BJ (cell line): Measurements from ENCODE around the gene GOLT1A. TPM values are rescaled to one million over a fixed set of nuclear protein-coding genes. Genes with fewer than 3 reads are reported as not detected.

ENCODE experiments used
- CTCF ChIA-PET: fragments of 350-600 bp; formaldehyde crosslinking; extraction: SDS; loops from one replicate; lab custom pipeline; 2021; ENCODE audit warnings: antibody characterized with exemption, inconsistent platforms; lab: Yijun Ruan, JAX
- POLR2A ChIA-PET: fragments of 300-600 bp; sonication (Branson Sonifier 250); formaldehyde crosslinking; extraction: SDS; loops from one replicate; lab custom pipeline; 2021; ENCODE audit warnings: antibody characterized with exemption; lab: Charles Lee
- DNase-seq: peaks from one replicate; pipeline ENCODE4 v3.0.0-alpha.2; 2011; ENCODE audit warnings: low read depth
- H3K27me3 ChIP-seq: 2 replicates; pipeline ENCODE4 v1.6.0; 2011; ENCODE audit warnings: low read length; ENCODE audit not compliant: control insufficient read depth, insufficient read depth
- H3K36me3 ChIP-seq: 2 replicates; pipeline ENCODE4 v1.5.1; 2011; ENCODE audit warnings: low read length; ENCODE audit not compliant: control insufficient read depth, insufficient read depth
- H3K4me3 ChIP-seq: 2 replicates; pipeline ENCODE4 v1.5.1; 2011; ENCODE audit warnings: low read depth, mild to moderate bottlenecking, control low read depth, low read length
- polyA minus RNA-seq: library from RNA; depleted of rRNA, polyadenylated mRNA; stranded (reverse); fragments of >200 nt; gene quantifications from 2 replicates; pipeline ENCODE4 v1.2.3, GENCODE V29; 2011; rRNA and poly(A)+ RNA removed
- polyA plus RNA-seq: library from polyadenylated mRNA; depleted of rRNA; stranded (reverse); fragments of >200 nt; gene quantifications from 2 replicates; pipeline ENCODE4 v1.2.3, GENCODE V29; 2011; rRNA removed
- TF ChIP-seq, protein P1 (sequence below): IDR thresholded peaks from 2 replicates; pipeline ENCODE4 v1.5.1; 2011; ENCODE audit warnings: low read depth, mild to moderate bottlenecking, control low read depth, inconsistent platforms, low read length, moderate library complexity; ENCODE audit not compliant: insufficient read depth

Gene GOLT1A, protein sequence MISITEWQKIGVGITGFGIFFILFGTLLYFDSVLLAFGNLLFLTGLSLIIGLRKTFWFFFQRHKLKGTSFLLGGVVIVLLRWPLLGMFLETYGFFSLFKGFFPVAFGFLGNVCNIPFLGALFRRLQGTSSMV
- 0.21 TPM in 2 replicates for polyA plus RNA-seq
- polyA minus RNA-seq, result not detected in 2 replicates

DNA sequence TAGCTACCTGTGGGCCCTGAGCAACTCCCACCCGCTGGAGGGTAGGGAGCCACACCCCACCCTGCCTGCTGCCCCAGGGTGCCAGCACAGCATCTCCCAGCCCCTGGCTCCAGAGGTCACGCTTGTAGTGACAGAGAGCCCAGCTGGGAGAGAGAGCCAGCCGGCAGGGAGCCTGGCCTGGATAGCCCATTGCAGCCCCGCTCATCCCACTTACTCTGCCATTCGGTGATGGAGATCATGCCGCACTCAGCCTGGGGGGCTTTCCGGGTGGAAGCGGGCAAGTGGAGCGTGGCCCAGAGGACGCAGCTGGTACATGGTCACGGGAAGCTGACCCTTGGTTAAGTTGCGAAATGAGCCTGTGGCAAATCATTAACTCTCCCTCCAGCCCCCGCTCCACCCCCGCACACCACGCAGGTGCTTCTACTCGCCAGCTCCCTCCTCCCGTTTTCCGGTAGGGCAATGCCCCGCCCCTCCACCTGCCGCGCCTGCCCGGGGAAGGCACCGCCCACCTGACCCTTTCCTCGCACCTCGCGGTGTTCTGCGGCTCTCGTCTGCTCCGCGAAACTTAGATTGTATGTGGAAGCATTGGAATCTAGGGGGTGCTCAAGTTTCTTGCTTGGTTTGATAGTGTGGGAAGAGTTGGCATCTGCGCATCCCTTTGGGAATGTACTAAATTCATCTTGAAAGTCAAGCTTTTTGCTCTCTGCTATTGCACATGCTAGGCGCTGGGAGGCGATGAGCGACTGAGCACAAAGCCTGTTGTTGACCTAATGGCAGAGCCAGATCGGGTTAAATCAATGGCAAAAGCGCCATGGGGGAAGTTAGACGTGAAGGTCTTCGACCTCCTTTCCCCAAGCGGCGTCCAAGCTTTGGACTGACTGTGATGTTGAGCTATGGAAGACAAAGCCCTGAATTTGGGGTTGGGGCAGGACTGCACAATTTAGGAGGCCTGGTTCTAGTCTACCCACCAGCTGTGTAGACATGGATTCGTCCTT lies at the start of gene GOLT1A:
Gene GOLT1A (minus strand): TSS at position 321 of the 995 bp plus-strand sequence. CDS start 82 bp downstream, at position 239.
- H3K27me3 ChIP-seq, result no peaks in the 10 kb centered on the region
- DNase-seq, result peak; percentile 32
- no peak within 1 kb of the TSS for H3K4me3 ChIP-seq
- ChIA-PET CTCF (interaction anchor here (0.6 to 6.2 kb wide), 43 partner anchors 8 to 354 kb away, joined by 3 to 164 read pairs (median 4); partner anchors contain the start of gene PLEKHA6), POLR2A (interaction anchor here (0.6 kb wide), 1 partner anchor 117 kb away, joined by 7 read pairs; no protein-coding TSS in a partner anchor)
- no peaks in the 10 kb centered on the region for H3K36me3 ChIP-seq
- TF ChIP-seq, protein P1, sequence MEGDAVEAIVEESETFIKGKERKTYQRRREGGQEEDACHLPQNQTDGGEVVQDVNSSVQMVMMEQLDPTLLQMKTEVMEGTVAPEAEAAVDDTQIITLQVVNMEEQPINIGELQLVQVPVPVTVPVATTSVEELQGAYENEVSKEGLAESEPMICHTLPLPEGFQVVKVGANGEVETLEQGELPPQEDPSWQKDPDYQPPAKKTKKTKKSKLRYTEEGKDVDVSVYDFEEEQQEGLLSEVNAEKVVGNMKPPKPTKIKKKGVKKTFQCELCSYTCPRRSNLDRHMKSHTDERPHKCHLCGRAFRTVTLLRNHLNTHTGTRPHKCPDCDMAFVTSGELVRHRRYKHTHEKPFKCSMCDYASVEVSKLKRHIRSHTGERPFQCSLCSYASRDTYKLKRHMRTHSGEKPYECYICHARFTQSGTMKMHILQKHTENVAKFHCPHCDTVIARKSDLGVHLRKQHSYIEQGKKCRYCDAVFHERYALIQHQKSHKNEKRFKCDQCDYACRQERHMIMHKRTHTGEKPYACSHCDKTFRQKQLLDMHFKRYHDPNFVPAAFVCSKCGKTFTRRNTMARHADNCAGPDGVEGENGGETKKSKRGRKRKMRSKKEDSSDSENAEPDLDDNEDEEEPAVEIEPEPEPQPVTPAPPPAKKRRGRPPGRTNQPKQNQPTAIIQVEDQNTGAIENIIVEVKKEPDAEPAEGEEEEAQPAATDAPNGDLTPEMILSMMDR, result peak; percentile 87

DNA sequence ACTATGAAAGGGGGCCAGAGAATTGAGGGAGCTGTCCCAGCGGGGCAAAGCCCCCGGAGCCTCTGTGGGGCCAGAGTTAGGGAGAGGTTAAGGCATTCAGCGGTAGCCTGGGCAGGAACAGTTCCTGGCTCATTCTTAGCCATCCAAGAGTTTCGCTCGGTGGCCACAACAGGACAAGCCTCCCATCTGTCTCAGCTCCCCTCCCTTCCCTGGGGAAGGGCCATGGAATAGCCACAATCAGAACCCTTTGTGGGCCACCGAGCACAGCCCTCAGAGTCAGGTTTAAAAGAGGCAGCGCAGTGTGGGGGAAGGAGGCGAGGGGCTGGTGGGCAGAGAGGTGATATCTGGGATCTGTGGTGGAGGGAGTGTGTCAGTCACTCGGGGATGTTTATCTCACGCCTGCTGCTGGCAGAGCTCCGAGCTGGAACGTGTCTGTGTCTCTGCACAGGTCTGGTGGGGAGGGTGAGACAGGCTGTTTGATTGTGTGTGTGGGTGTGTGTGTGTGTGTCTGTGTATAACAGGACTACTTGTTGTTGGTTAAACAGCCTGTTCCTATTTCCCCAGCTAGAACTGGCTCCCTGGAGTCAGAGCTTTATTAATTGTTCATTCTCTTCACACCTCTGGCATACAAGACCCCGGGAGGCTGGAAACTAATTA lies 49.6 kb upstream of the GOLT1A start:
- ChIA-PET CTCF (interaction anchor here (0.7 to 12.0 kb wide), 4 partner anchors 56 to 608 kb away, joined by 3 to 218 read pairs (median 4); partner anchors contain the start of gene PLEKHA6), POLR2A (interaction anchor here (1.6 kb wide), 1 partner anchor 9 kb away, joined by 5 read pairs; no protein-coding TSS in a partner anchor)
- no peak overlapping the region for H3K4me3 ChIP-seq
- TF ChIP-seq, protein P1, result no peak
- no peak for DNase-seq
- peaks cover 4% of the 10 kb centered on the region for H3K36me3 ChIP-seq
- H3K27me3 ChIP-seq, result no peaks in the 10 kb centered on the region

DNA sequence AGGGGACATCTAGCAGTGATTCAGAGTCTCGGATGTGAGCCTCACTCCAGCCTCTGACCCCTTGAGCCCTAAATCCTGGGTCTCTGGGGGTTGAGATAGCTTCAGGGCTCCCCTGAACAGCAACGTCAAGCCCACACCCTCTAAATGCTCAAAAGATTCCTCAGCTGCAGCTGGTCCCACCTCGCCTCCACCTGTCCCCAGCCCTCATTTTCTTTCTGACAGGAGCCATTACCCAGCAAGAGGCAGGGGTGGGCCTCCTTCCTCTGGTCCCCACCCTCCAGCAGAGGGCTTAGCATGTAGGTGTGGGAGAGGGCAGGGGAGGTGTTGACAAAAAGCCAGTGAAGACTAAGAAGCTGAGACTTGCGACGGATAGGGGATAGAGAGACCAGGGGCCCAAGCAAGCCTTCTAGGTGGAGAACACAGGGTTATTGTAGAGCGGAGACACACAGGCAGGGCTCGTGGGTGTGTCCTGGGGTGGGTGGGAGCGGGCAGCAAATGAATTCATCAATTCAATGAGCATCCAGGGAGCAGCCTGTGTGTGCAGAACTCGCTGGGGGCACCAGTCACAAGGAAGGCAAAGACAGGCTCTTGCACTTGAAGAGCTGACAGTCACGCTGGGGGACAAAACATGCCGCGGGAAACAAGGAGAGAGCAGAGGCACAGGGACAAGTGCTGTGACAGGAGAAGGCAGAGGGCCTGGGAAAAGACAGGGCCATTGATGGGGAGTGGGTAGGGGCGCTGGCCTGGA lies 48.9 kb upstream of the GOLT1A start:
- TF ChIP-seq, protein P1, result no peak
- Histone ChIP-seq H3K36me3 (peaks cover 1% of the 10 kb centered on the region), H3K27me3 (no peaks in the 10 kb centered on the region), H3K4me3 (no peak overlapping the region)
- CTCF ChIA-PET, result interaction anchor here (0.7 to 12.0 kb wide), 7 partner anchors 10 to 136 kb away, joined by 3 to 218 read pairs (median 4); partner anchors contain the start of genes GOLT1A and PLEKHA6
- POLR2A ChIA-PET, result interaction anchor here (1.6 kb wide), 1 partner anchor 8 kb away, joined by 5 read pairs; no protein-coding TSS in a partner anchor
- DNase-seq, result no peak

DNA sequence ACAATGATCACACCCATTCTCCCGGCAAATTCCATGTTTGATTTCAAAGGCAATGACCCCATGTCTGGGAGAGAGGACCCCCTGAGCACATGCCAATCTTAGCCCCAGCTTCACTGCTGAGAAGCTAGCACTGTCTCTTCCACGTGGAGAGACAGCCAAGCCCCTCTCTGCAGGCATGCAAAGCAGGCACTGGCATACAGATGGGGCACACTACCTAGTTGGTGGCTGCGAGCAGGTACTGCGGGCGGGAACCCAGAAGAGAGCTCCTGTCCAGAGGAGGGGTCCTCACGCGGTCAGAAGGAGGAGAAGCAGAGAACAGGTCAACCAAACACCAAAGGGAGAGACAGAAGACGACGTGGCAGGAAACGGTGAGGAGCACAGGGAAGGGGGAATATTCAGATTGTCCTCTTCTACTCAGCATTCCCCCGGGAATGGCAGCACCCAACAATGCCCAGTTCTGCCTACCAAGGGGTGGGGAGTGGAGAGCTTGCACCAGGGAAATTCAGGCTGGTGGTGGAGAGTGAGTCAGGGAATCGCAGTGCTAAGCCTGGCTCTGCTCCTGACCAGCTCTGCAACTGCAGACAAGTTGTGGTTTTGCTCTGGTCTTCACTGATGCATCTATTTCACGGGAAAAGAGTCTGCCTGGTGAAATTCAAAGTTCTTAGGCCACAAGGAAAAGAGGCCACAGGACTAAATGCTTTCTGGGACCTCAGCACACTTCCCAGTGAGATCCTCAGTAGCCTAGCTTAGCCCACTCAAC lies 48.1 kb upstream of the GOLT1A start:
- H3K36me3 ChIP-seq, result peaks cover 3% of the 10 kb centered on the region
- ChIA-PET POLR2A (interaction anchor here (1.6 kb wide), 1 partner anchor 8 kb away, joined by 5 read pairs; no protein-coding TSS in a partner anchor), CTCF (interaction anchor here (0.7 to 12.0 kb wide), 8 partner anchors 11 to 137 kb away, joined by 3 to 218 read pairs (median 4); partner anchors contain the start of genes GOLT1A and PLEKHA6)
- no peak overlapping the region for H3K4me3 ChIP-seq
- no peaks in the 10 kb centered on the region for H3K27me3 ChIP-seq
- TF ChIP-seq, protein P1, result no peak
- DNase-seq, result no peak
